GM06990 (cell line): ENCODE measurements around the gene SPAG5.

Experiments
- DNase-seq: peaks from one replicate; pipeline ENCODE4 v3.0.0-alpha.2; 2011; ENCODE audit not compliant: insufficient read length; ENCODE audit errors: extremely low read depth
- H3K27me3 ChIP-seq: replicated peaks from 2 replicates; pipeline ENCODE4 v1.6.0; 2011; ENCODE audit warnings: low read length; ENCODE audit not compliant: control insufficient read depth, insufficient read depth
- H3K36me3 ChIP-seq: 2 replicates; pipeline ENCODE4 v1.5.1; 2011; ENCODE audit warnings: low read length; ENCODE audit not compliant: control insufficient read depth, insufficient read depth
- H3K4me3 ChIP-seq: replicated peaks from 2 replicates; pipeline ENCODE4 v1.5.1; 2011; ENCODE audit warnings: low read depth, mild to moderate bottlenecking, control low read depth, low read length
- CTCF ChIP-seq: IDR thresholded peaks from 2 replicates; pipeline ENCODE4 v1.5.1; 2011; ENCODE audit warnings: low read length, control low read depth, mild to moderate bottlenecking, inconsistent platforms; ENCODE audit not compliant: insufficient read depth, poor library complexity, severe bottlenecking

The SPAG5 gene

GRCh38 chr17:28547623-28548416 is 51.0 kb downstream of the SPAG5 start:
- no peaks in the 10 kb centered on the region for H3K27me3 ChIP-seq
- TF ChIP-seq CTCF, result peak; percentile 98
- peak; percentile 82 for DNase-seq
- H3K4me3 ChIP-seq, result no peak overlapping the region
- H3K36me3 ChIP-seq, result peaks cover 17% of the 10 kb centered on the region

- H3K4me3 ChIP-seq, result no peak overlapping the region
- H3K27me3 ChIP-seq, result no peaks in the 10 kb centered on the region
- no peak for TF ChIP-seq CTCF
- peaks cover 17% of the 10 kb centered on the region for H3K36me3 ChIP-seq
- DNase-seq, result no peak
Observed at GRCh38 chr17:28547096-28547622, 51.7 kb downstream of the SPAG5 start.

- no peak for TF ChIP-seq CTCF
- Histone ChIP-seq H3K36me3 (peaks cover 17% of the 10 kb centered on the region), H3K27me3 (no peaks in the 10 kb centered on the region), H3K4me3 (no peak overlapping the region)
- no peak for DNase-seq
Observed at GRCh38 chr17:28545787-28546415, 52.9 kb downstream of the SPAG5 start.

GRCh38 chr17:28545141-28545503 is 53.7 kb downstream of the SPAG5 start:
- peaks cover 17% of the 10 kb centered on the region for H3K36me3 ChIP-seq
- TF ChIP-seq CTCF, result no peak
- no peak for DNase-seq
- H3K4me3 ChIP-seq, result no peak overlapping the region
- H3K27me3 ChIP-seq, result no peaks in the 10 kb centered on the region

GRCh38 chr17:28544402-28545140 is 54.3 kb downstream of the SPAG5 start:
- no peak for TF ChIP-seq CTCF
- no peak for DNase-seq
- Histone ChIP-seq H3K27me3 (no peaks in the 10 kb centered on the region), H3K36me3 (peaks cover 17% of the 10 kb centered on the region), H3K4me3 (no peak overlapping the region)
